ENCODE results near the gene TRHDE. TPM values are rescaled to one million over a fixed set of nuclear protein-coding genes. Genes with fewer than 3 reads are reported as not detected.

The TRHDE gene
- total RNA-seq, 1 experiment from 2014 or later = 24.5 TPM

DNA sequence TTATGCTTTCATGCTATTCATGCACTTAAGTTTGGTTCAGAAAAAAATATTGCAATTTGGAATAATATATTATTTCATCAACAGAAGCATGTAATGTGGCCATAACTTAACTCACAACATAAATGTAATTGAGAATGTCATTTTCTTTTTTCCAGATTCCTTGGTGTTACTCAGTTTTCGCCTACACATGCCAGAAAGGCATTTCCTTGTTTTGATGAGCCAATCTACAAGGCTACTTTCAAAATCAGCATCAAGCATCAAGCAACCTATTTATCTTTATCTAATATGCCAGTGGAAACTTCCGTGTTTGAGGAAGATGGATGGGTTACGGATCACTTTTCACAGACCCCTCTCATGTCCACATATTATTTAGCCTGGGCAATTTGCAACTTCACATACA, 14.4 kb downstream of the TRHDE start:
- ChIA-PET POLR2A (ENCODE audit: low non-redundant PET) (no interaction called here), CTCF (no interaction called here)
- DNase-seq (ENCODE audit: low spot score) = no peak
- H3K4me1 ChIP-seq (ENCODE audit: insufficient read depth, low read length, poor library complexity, severe bottlenecking) = peaks cover 12% of the 10 kb centered on the region
- BruUV-seq (replicated peaks) = no TSS peak
- H3K4me3 ChIP-seq (ENCODE audit: low read depth, low read length, poor library complexity, severe bottlenecking) = no peak overlapping the region
- no peak overlapping the region for H3K27ac ChIP-seq (ENCODE audit: low read depth, low read length, poor library complexity, severe bottlenecking)
- H3K36me3 ChIP-seq (ENCODE audit: insufficient read depth, low read length, poor library complexity, severe bottlenecking) = peaks cover 18% of the 10 kb centered on the region
- intact Hi-C loops (cut with micrococcal nuclease; ENCODE audit: unreplicated experiment) = no loop called here
- TF ChIP-seq, protein P1, sequence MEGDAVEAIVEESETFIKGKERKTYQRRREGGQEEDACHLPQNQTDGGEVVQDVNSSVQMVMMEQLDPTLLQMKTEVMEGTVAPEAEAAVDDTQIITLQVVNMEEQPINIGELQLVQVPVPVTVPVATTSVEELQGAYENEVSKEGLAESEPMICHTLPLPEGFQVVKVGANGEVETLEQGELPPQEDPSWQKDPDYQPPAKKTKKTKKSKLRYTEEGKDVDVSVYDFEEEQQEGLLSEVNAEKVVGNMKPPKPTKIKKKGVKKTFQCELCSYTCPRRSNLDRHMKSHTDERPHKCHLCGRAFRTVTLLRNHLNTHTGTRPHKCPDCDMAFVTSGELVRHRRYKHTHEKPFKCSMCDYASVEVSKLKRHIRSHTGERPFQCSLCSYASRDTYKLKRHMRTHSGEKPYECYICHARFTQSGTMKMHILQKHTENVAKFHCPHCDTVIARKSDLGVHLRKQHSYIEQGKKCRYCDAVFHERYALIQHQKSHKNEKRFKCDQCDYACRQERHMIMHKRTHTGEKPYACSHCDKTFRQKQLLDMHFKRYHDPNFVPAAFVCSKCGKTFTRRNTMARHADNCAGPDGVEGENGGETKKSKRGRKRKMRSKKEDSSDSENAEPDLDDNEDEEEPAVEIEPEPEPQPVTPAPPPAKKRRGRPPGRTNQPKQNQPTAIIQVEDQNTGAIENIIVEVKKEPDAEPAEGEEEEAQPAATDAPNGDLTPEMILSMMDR (conservative IDR thresholded peaks at IDR 0.05; ENCODE audit: low read depth, low read length) = no peak
- TF ChIP-seq EZH2 (IDR thresholded peaks at IDR 0.05; ENCODE audit: borderline replicate concordance, low read depth, low read length, poor library complexity, severe bottlenecking) = no peak
- H3K27me3 ChIP-seq (replicated peaks; ENCODE audit: insufficient read depth, low read depth, low read length, poor library complexity) = no peaks in the 10 kb centered on the region
- no peaks in the 10 kb centered on the region for H3K9me3 ChIP-seq (ENCODE audit: low read depth, low read length, poor library complexity, severe bottlenecking)

DNA sequence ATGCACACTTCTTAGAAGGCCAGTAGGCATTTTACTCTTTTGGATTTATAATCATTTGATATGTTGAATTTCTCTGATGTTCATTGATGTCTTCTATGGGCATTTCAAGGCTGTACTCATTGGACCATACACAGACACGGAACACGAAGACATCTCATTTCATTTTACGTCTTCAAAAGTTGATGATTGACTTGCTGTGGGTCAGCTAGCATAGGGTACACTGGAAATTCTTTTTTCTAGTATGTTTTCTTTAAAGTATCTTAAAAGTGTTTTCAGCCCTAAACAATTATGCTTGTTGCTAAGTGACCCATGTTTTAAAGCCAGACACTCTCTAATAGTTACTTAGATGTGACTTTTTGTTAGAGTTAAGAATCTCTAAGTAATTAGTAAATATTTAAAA, 16.3 kb downstream of the TRHDE start:
- H3K9me3 ChIP-seq (ENCODE audit: low read depth, low read length, poor library complexity, severe bottlenecking) = no peaks in the 10 kb centered on the region
- DNase-seq (ENCODE audit: low spot score) = no peak
- no TSS peak for BruUV-seq (replicated peaks)
- peaks cover 18% of the 10 kb centered on the region for H3K36me3 ChIP-seq (ENCODE audit: insufficient read depth, low read length, poor library complexity, severe bottlenecking)
- H3K4me3 ChIP-seq (ENCODE audit: low read depth, low read length, poor library complexity, severe bottlenecking) = no peak overlapping the region
- CTCF ChIA-PET = no interaction called here
- no peaks in the 10 kb centered on the region for H3K27me3 ChIP-seq (replicated peaks; ENCODE audit: insufficient read depth, low read depth, low read length, poor library complexity)
- intact Hi-C loops (cut with micrococcal nuclease; ENCODE audit: unreplicated experiment) = no loop called here
- TF ChIP-seq, protein P1 (conservative IDR thresholded peaks at IDR 0.05; ENCODE audit: low read depth, low read length) = no peak
- no peak for TF ChIP-seq EZH2 (IDR thresholded peaks at IDR 0.05; ENCODE audit: borderline replicate concordance, low read depth, low read length, poor library complexity, severe bottlenecking)
- H3K27ac ChIP-seq (ENCODE audit: low read depth, low read length, poor library complexity, severe bottlenecking) = no peak overlapping the region
- H3K4me1 ChIP-seq (ENCODE audit: insufficient read depth, low read length, poor library complexity, severe bottlenecking) = no peaks in the 10 kb centered on the region
- POLR2A ChIA-PET (ENCODE audit: low non-redundant PET) = no interaction called here

DNA sequence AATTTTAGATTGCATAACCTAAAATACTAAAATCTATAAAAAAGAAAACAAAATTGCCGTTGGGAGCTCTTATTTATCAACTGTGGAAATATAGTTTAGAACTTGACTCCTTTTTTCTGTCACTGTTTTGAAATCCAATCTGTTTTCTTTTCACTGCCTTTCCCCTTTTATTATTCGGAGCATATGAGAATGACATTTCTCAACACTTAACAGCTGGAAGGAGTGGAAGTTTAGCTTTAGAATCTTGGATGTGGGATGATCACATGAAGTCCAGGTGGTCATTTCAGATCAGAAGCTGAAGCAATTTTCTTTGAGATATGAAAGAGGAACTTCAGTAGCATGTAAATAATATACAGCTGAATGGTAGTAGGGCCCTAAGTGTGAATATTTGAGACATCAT, 16.7 kb downstream of the TRHDE start:
- Histone ChIP-seq H3K27ac (ENCODE audit: low read depth, low read length, poor library complexity, severe bottlenecking) (no peak overlapping the region), H3K4me1 (ENCODE audit: insufficient read depth, low read length, poor library complexity, severe bottlenecking) (no peaks in the 10 kb centered on the region), H3K4me3 (ENCODE audit: low read depth, low read length, poor library complexity, severe bottlenecking) (no peak overlapping the region), H3K36me3 (ENCODE audit: insufficient read depth, low read length, poor library complexity, severe bottlenecking) (peaks cover 18% of the 10 kb centered on the region), H3K9me3 (ENCODE audit: low read depth, low read length, poor library complexity, severe bottlenecking) (no peaks in the 10 kb centered on the region), H3K27me3 (replicated peaks; ENCODE audit: insufficient read depth, low read depth, low read length, poor library complexity) (no peaks in the 10 kb centered on the region)
- ChIA-PET POLR2A (ENCODE audit: low non-redundant PET) (no interaction called here), CTCF (no interaction called here)
- TF ChIP-seq, protein P1 (conservative IDR thresholded peaks at IDR 0.05; ENCODE audit: low read depth, low read length) = no peak
- DNase-seq (ENCODE audit: low spot score) = no peak
- no TSS peak for BruUV-seq (replicated peaks)
- intact Hi-C loops (cut with micrococcal nuclease; ENCODE audit: unreplicated experiment) = no loop called here
